WTC11 (cell line): ENCODE data around the gene TAC4.

Experiments used
- ETV6 ChIP-seq: sonication (generic); formaldehyde crosslinking; IDR thresholded peaks from 2 replicates; pipeline ENCODE4 v1.8.1; 2022; ENCODE audit warnings: mild to moderate bottlenecking, missing genetic modification reagents
- MXD4 ChIP-seq: fragments of 250-450 bp; sonication (Bioruptor Pico); IDR thresholded peaks from 2 replicates; pipeline ENCODE4 v1.8.0; 2021; ENCODE audit warnings: mild to moderate bottlenecking, moderate library complexity, borderline replicate concordance
- NR1H2 ChIP-seq: sonication (generic); formaldehyde crosslinking; IDR thresholded peaks from 2 replicates; pipeline ENCODE4 v1.9.0; 2021; ENCODE audit warnings: mild to moderate bottlenecking, moderate library complexity, missing genetic modification reagents
- SP1 ChIP-seq: sonication (generic); formaldehyde crosslinking; conservative IDR thresholded peaks from 2 replicates; pipeline ENCODE4 v1.8.1; 2022; ENCODE audit warnings: missing genetic modification reagents
- ZBTB21 ChIP-seq: sonication (generic); formaldehyde crosslinking; IDR thresholded peaks from 2 replicates; pipeline ENCODE4 v1.8.1; 2023; ENCODE audit warnings: mild to moderate bottlenecking, missing genetic modification reagents, borderline replicate concordance
- TF ChIP-seq, protein P1 (sequence below): fragments of 200-600 bp; IDR thresholded peaks from 2 replicates; pipeline ENCODE4 v1.8.0; 2022; ENCODE audit warnings: antibody characterized with exemption
- TF ChIP-seq, protein P2 (sequence below): sonication (generic); formaldehyde crosslinking; IDR thresholded peaks from 2 replicates; pipeline ENCODE4 v1.8.1; 2023; ENCODE audit warnings: mild to moderate bottlenecking, missing genetic modification reagents, moderate library complexity
- TF ChIP-seq, protein P3 (sequence below): sonication (generic); formaldehyde crosslinking; IDR thresholded peaks from 2 replicates; pipeline ENCODE4 v1.8.1; 2022; ENCODE audit warnings: mild to moderate bottlenecking, missing genetic modification reagents, moderate library complexity, borderline replicate concordance
- TF ChIP-seq, protein P4 (sequence below): sonication (generic); formaldehyde crosslinking; IDR thresholded peaks from 2 replicates; pipeline ENCODE4 v1.8.1; 2023; ENCODE audit warnings: mild to moderate bottlenecking, missing genetic modification reagents, moderate library complexity
- TF ChIP-seq, protein P5 (sequence below): fragments of 250-450 bp; sonication (Bioruptor Pico); IDR thresholded peaks from 2 replicates; pipeline ENCODE4 v1.9.0; 2021; ENCODE audit warnings: mild to moderate bottlenecking, borderline replicate concordance

DNA sequence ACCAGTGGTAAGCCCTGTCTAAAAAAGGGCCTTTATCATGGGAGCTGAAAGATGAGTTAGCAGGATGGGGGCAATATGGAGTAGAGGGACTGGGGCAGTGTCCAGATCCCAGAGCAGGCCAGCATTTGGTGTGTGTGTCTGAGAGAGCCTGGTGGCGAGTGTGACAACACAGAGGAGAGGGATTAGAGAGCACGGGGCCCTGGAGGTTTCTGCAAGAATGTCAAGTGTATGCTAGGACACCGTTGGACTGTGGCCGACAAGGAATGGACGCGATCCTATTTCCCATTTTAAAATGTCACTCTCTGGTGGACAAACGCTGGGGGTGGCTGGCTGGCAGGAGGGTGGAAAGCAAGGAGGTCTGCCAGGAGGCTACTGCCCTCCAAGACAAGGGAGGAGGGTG, 12.4 kb downstream of the TAC4 start:
- TF ChIP-seq, protein P1, sequence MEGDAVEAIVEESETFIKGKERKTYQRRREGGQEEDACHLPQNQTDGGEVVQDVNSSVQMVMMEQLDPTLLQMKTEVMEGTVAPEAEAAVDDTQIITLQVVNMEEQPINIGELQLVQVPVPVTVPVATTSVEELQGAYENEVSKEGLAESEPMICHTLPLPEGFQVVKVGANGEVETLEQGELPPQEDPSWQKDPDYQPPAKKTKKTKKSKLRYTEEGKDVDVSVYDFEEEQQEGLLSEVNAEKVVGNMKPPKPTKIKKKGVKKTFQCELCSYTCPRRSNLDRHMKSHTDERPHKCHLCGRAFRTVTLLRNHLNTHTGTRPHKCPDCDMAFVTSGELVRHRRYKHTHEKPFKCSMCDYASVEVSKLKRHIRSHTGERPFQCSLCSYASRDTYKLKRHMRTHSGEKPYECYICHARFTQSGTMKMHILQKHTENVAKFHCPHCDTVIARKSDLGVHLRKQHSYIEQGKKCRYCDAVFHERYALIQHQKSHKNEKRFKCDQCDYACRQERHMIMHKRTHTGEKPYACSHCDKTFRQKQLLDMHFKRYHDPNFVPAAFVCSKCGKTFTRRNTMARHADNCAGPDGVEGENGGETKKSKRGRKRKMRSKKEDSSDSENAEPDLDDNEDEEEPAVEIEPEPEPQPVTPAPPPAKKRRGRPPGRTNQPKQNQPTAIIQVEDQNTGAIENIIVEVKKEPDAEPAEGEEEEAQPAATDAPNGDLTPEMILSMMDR = no peak
- TF ChIP-seq ZBTB21 (CRISPR knock-in tag) = no peak
- TF ChIP-seq NR1H2 (CRISPR knock-in tag) = no peak
- TF ChIP-seq MXD4 (CRISPR knock-in tag) = no peak
- TF ChIP-seq ETV6 (CRISPR knock-in tag) = no peak
- TF ChIP-seq, protein P2, sequence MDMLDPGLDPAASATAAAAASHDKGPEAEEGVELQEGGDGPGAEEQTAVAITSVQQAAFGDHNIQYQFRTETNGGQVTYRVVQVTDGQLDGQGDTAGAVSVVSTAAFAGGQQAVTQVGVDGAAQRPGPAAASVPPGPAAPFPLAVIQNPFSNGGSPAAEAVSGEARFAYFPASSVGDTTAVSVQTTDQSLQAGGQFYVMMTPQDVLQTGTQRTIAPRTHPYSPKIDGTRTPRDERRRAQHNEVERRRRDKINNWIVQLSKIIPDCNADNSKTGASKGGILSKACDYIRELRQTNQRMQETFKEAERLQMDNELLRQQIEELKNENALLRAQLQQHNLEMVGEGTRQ (CRISPR knock-in tag) = no peak
- TF ChIP-seq, protein P3, sequence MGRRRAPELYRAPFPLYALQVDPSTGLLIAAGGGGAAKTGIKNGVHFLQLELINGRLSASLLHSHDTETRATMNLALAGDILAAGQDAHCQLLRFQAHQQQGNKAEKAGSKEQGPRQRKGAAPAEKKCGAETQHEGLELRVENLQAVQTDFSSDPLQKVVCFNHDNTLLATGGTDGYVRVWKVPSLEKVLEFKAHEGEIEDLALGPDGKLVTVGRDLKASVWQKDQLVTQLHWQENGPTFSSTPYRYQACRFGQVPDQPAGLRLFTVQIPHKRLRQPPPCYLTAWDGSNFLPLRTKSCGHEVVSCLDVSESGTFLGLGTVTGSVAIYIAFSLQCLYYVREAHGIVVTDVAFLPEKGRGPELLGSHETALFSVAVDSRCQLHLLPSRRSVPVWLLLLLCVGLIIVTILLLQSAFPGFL (CRISPR knock-in tag) = no peak
- no peak for TF ChIP-seq SP1 (CRISPR knock-in tag)
- TF ChIP-seq, protein P4, sequence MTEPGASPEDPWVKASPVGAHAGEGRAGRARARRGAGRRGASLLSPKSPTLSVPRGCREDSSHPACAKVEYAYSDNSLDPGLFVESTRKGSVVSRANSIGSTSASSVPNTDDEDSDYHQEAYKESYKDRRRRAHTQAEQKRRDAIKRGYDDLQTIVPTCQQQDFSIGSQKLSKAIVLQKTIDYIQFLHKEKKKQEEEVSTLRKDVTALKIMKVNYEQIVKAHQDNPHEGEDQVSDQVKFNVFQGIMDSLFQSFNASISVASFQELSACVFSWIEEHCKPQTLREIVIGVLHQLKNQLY (CRISPR knock-in tag) = no peak
- TF ChIP-seq, protein P5, sequence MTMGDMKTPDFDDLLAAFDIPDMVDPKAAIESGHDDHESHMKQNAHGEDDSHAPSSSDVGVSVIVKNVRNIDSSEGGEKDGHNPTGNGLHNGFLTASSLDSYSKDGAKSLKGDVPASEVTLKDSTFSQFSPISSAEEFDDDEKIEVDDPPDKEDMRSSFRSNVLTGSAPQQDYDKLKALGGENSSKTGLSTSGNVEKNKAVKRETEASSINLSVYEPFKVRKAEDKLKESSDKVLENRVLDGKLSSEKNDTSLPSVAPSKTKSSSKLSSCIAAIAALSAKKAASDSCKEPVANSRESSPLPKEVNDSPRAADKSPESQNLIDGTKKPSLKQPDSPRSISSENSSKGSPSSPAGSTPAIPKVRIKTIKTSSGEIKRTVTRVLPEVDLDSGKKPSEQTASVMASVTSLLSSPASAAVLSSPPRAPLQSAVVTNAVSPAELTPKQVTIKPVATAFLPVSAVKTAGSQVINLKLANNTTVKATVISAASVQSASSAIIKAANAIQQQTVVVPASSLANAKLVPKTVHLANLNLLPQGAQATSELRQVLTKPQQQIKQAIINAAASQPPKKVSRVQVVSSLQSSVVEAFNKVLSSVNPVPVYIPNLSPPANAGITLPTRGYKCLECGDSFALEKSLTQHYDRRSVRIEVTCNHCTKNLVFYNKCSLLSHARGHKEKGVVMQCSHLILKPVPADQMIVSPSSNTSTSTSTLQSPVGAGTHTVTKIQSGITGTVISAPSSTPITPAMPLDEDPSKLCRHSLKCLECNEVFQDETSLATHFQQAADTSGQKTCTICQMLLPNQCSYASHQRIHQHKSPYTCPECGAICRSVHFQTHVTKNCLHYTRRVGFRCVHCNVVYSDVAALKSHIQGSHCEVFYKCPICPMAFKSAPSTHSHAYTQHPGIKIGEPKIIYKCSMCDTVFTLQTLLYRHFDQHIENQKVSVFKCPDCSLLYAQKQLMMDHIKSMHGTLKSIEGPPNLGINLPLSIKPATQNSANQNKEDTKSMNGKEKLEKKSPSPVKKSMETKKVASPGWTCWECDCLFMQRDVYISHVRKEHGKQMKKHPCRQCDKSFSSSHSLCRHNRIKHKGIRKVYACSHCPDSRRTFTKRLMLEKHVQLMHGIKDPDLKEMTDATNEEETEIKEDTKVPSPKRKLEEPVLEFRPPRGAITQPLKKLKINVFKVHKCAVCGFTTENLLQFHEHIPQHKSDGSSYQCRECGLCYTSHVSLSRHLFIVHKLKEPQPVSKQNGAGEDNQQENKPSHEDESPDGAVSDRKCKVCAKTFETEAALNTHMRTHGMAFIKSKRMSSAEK (CRISPR knock-in tag) = no peak
